ENCODE measurements around the gene EGFL8.

GRCh38 chr6:32198345-32198696 is 33.9 kb downstream of the EGFL8 start:
- TF ChIP-seq CTCF (IDR thresholded peaks at IDR 0.05; ENCODE audit: low read depth, low read length), result no peak
- no peak for TF ChIP-seq MYC (IDR thresholded peaks at IDR 0.05; ENCODE audit: low read depth, low read length)

Data from NB4 (cell line).